SK-N-MC (cell line): Measurements from ENCODE around the gene RIMS1.

ENCODE experiments used
- DNase-seq: peaks from one replicate; pipeline ENCODE4 v3.0.0-alpha.2; 2011; ENCODE audit warnings: low read depth, low spot score
- H3K27ac ChIP-seq: fragments of 200-600 bp; sonication (generic); 2 replicates; pipeline ENCODE4 v1.5.1; 2016; ENCODE audit warnings: mixed run types
- H3K36me3 ChIP-seq: fragments of 200-600 bp; sonication (generic); 2 replicates; pipeline ENCODE4 v1.6.1; 2017; ENCODE audit warnings: antibody characterized with exemption, low read length, mixed read lengths; ENCODE audit not compliant: insufficient read depth
- H3K4me3 ChIP-seq: fragments of 200-600 bp; sonication (generic); 2 replicates; pipeline ENCODE4 v1.5.1; 2016
- H3K9ac ChIP-seq: fragments of 200-600 bp; sonication (generic); 2 replicates; pipeline ENCODE4 v1.8.0; 2017; ENCODE audit warnings: mixed run types, mixed read lengths; ENCODE audit not compliant: insufficient read length
- H3K9me3 ChIP-seq: fragments of 200-600 bp; sonication (generic); 2 replicates; pipeline ENCODE4 v1.6.1; 2017; ENCODE audit warnings: low read depth, mild to moderate bottlenecking, antibody characterized with exemption, low read length, moderate library complexity, mixed read lengths
- EZH2 ChIP-seq: fragments of 200-600 bp; sonication (generic); IDR thresholded peaks from one replicate; pipeline ENCODE4 v1.6.1; 2017; ENCODE audit warnings: antibody characterized with exemption
- FOXP2 ChIP-seq: optimal IDR thresholded peaks from 2 replicates; pipeline ENCODE3; 2011; ENCODE audit warnings: mild to moderate bottlenecking, moderate library complexity; ENCODE audit not compliant: insufficient read depth; ENCODE audit errors: extremely low read length, control extremely low read depth
- POLR2AphosphoS5 ChIP-seq: IDR thresholded peaks from 2 replicates; pipeline ENCODE4 v1.6.1; 2012; ENCODE audit warnings: mild to moderate bottlenecking, low read depth, low read length, borderline replicate concordance

RIMS1 gene

GRCh38 chr6:72425003-72425681 lies 538.8 kb downstream of the RIMS1 start:
- H3K36me3 ChIP-seq, result no peaks in the 10 kb centered on the region
- no peak overlapping the region for H3K9ac ChIP-seq
- H3K27ac ChIP-seq, result no peak overlapping the region
- no peak for TF ChIP-seq POLR2AphosphoS5
- TF ChIP-seq EZH2, result no peak
- no peak for TF ChIP-seq FOXP2
- no peak overlapping the region for H3K4me3 ChIP-seq
- DNase-seq, result no peak
- H3K9me3 ChIP-seq, result no peaks in the 10 kb centered on the region

GRCh38 chr6:72440611-72441010 lies 554.3 kb downstream of the RIMS1 start:
- Histone ChIP-seq H3K9me3 (no peaks in the 10 kb centered on the region), H3K4me3 (no peak overlapping the region), H3K36me3 (no peaks in the 10 kb centered on the region), H3K27ac (no peak overlapping the region), H3K9ac (no peak overlapping the region)
- no peak for TF ChIP-seq EZH2
- no peak for TF ChIP-seq FOXP2
- no peak for TF ChIP-seq POLR2AphosphoS5
- no peak for DNase-seq

GRCh38 chr6:72446430-72446829 lies 560.1 kb downstream of the RIMS1 start:
- no peak overlapping the region for H3K4me3 ChIP-seq
- H3K9me3 ChIP-seq, result no peaks in the 10 kb centered on the region
- no peak overlapping the region for H3K9ac ChIP-seq
- no peak overlapping the region for H3K27ac ChIP-seq
- DNase-seq, result no peak
- no peak for TF ChIP-seq POLR2AphosphoS5
- no peak for TF ChIP-seq EZH2
- no peak for TF ChIP-seq FOXP2
- no peaks in the 10 kb centered on the region for H3K36me3 ChIP-seq
